Keratinocyte (primary cell): Measurements from ENCODE around the gene ZMYND12. TPM values are rescaled to one million over a fixed set of nuclear protein-coding genes. Genes with fewer than 3 reads are reported as not detected.

Experiments used
- DNase-seq: peaks from one replicate; pipeline ENCODE4 v3.0.0-alpha.2; 2011; ENCODE audit warnings: low read depth, missing footprints, low spot score
- FAIRE-seq: peaks from 2 replicates; lab custom pipeline; 2011; peaks lifted over from hg19 to GRCh38; lab: Jason Lieb, UNC
- H2AFZ ChIP-seq: 2 replicates; pipeline ENCODE4 v1.6.0; 2012; ENCODE audit warnings: low read length, control low read depth, inconsistent platforms; ENCODE audit not compliant: control insufficient read depth
- H3K27ac ChIP-seq: 2 replicates; pipeline ENCODE4 v1.5.1; 2011; ENCODE audit warnings: low read length; ENCODE audit not compliant: control insufficient read depth, insufficient read depth
- H3K27me3 ChIP-seq: 3 replicates; pipeline ENCODE4 v1.6.0; 2011; ENCODE audit warnings: low read length; ENCODE audit not compliant: control insufficient read depth, insufficient read depth; ENCODE audit errors: extremely low read depth
- H3K36me3 ChIP-seq, 2 experiments: 2 replicates in 1 of 2; 3 replicates in 1 of 2; pipeline ENCODE4 v1.5.1; 2011; ENCODE audit warnings: low read length in 2 of 2, mild to moderate bottlenecking in 1 of 2; ENCODE audit not compliant: control insufficient read depth in 2 of 2, insufficient read depth in 2 of 2; ENCODE audit errors: extremely low read depth in 1 of 2
- H3K4me1 ChIP-seq: 3 replicates; pipeline ENCODE4 v1.5.1; 2011; ENCODE audit warnings: low read length; ENCODE audit not compliant: control insufficient read depth, insufficient read depth; ENCODE audit errors: extremely low read depth
- H3K4me2 ChIP-seq: 3 replicates; pipeline ENCODE4 v1.6.0; 2011; ENCODE audit warnings: low read depth, low read length; ENCODE audit not compliant: control insufficient read depth, insufficient read depth; ENCODE audit errors: extremely low read depth
- H3K4me3 ChIP-seq, 3 experiments: fragments of 200-600 bp in 1 of 3; sonication (generic) in 1 of 3; 2 replicates in 2 of 3; 3 replicates in 1 of 3; pipeline ENCODE4 v1.5.1; 2011 to 2016; ENCODE audit warnings: low read length in 3 of 3, mild to moderate bottlenecking in 3 of 3, control low read depth in 2 of 3, inconsistent platforms in 1 of 3, low read depth in 1 of 3, mixed read lengths in 1 of 3, mixed run types in 1 of 3, moderate library complexity in 1 of 3; ENCODE audit not compliant: control insufficient read depth in 2 of 3, insufficient read depth in 2 of 3; ENCODE audit errors: extremely low read depth in 1 of 3
- H3K79me2 ChIP-seq: 2 replicates; pipeline ENCODE4 v1.6.0; 2012; ENCODE audit warnings: low read length; ENCODE audit not compliant: control insufficient read depth, insufficient read depth
- H3K9ac ChIP-seq: 3 replicates; pipeline ENCODE4 v1.6.0; 2011; ENCODE audit warnings: low read length; ENCODE audit not compliant: control insufficient read depth, insufficient read depth; ENCODE audit errors: extremely low read depth
- H3K9me1 ChIP-seq: 3 replicates; pipeline ENCODE4 v1.6.0; 2011; ENCODE audit warnings: low read length; ENCODE audit not compliant: control insufficient read depth, insufficient read depth; ENCODE audit errors: extremely low read depth
- H3K9me3 ChIP-seq: 2 replicates; pipeline ENCODE4 v1.5.1; 2012; ENCODE audit warnings: low read depth, low read length; ENCODE audit not compliant: control insufficient read depth
- H4K20me1 ChIP-seq: 3 replicates; pipeline ENCODE4 v1.6.0; 2011; ENCODE audit warnings: low read length; ENCODE audit not compliant: control insufficient read depth, insufficient read depth; ENCODE audit errors: extremely low read depth
- EZH2 ChIP-seq: IDR thresholded peaks from one replicate; pipeline ENCODE4 v1.6.1; 2012; ENCODE audit warnings: inconsistent platforms, mild to moderate bottlenecking, low read length, moderate library complexity
- dilution Hi-C: fragments of 300-500 bp; cut with MboI; formaldehyde crosslinking; loops from one replicate; pipeline ENCODE4 v1.7.0; 2020; ENCODE audit warnings: low sequenced_read_pairs; ENCODE audit not compliant: extremely low pct_ligation_motif_present
- polyA plus RNA-seq, 5 experiments: library from polyadenylated mRNA; depleted of rRNA in 3 of 5; stranded (reverse) in 3 of 5; stranded (forward) in 1 of 5; unstranded in 1 of 5; fragments of >200 nt; gene quantifications; 1 replicate in 1 of 5; 2 replicates in 3 of 5; 3 replicates in 1 of 5; pipeline versions ENCODE4 v1.2.1 to v1.2.3, GENCODE V29; 2011 to 2012; ENCODE audit warnings: missing spikeins in 2 of 5, low read depth in 1 of 5, low replicate concordance in 1 of 5

The ZMYND12 gene
- polyA plus RNA-seq, 1 donor (not counting 4 experiments of a cell fraction or from before 2014, with no cell fraction given), result 0.24 TPM

GRCh38 chr1:42419126-42419821 lies 36.5 kb downstream of the ZMYND12 start:
- H3K4me2 ChIP-seq, result no peak overlapping the region
- H4K20me1 ChIP-seq, result no peaks in the 10 kb centered on the region
- no peak for FAIRE-seq
- no peak for TF ChIP-seq EZH2
- no peak overlapping the region for H3K27ac ChIP-seq
- H3K4me3 ChIP-seq, result no peak overlapping the region
- H3K9me1 ChIP-seq, result no peaks in the 10 kb centered on the region
- no peaks in the 10 kb centered on the region for H3K4me1 ChIP-seq
- H2AFZ ChIP-seq, result no peak overlapping the region
- DNase-seq, result no peak
- no peak overlapping the region for H3K9ac ChIP-seq
- H3K36me3 ChIP-seq, result no peaks in the 10 kb centered on the region
- peaks cover 25% of the 10 kb centered on the region for H3K27me3 ChIP-seq
- no peaks in the 10 kb centered on the region for H3K9me3 ChIP-seq
- H3K79me2 ChIP-seq, result no peaks in the 10 kb centered on the region
- dilution Hi-C loops, result no loop called here

GRCh38 chr1:42418516-42418915 lies 37.3 kb downstream of the ZMYND12 start:
- dilution Hi-C loops, result no loop called here
- DNase-seq (no peak), FAIRE-seq (no peak)
- Histone ChIP-seq H3K4me1 (no peaks in the 10 kb centered on the region), H2AFZ (no peak overlapping the region), H3K36me3 (no peaks in the 10 kb centered on the region), H3K79me2 (no peaks in the 10 kb centered on the region), H3K27ac (no peak overlapping the region), H3K9me1 (no peaks in the 10 kb centered on the region), H3K9ac (no peak overlapping the region), H3K27me3 (peaks cover 24% of the 10 kb centered on the region), H4K20me1 (no peaks in the 10 kb centered on the region), H3K9me3 (no peaks in the 10 kb centered on the region), H3K4me2 (no peak overlapping the region), H3K4me3 (no peak overlapping the region)
- TF ChIP-seq EZH2, result no peak

GRCh38 chr1:42417166-42417565 lies 38.7 kb downstream of the ZMYND12 start:
- H3K9me1 ChIP-seq, result no peaks in the 10 kb centered on the region
- no peaks in the 10 kb centered on the region for H3K4me1 ChIP-seq
- no peaks in the 10 kb centered on the region for H3K9me3 ChIP-seq
- H3K9ac ChIP-seq, result no peak overlapping the region
- DNase-seq (no peak), FAIRE-seq (no peak)
- no peaks in the 10 kb centered on the region for H4K20me1 ChIP-seq
- no peaks in the 10 kb centered on the region for H3K79me2 ChIP-seq
- H3K36me3 ChIP-seq, result no peaks in the 10 kb centered on the region
- dilution Hi-C loops, result no loop called here
- no peak overlapping the region for H3K4me2 ChIP-seq
- H3K4me3 ChIP-seq, result no peak overlapping the region
- peaks cover 23% of the 10 kb centered on the region for H3K27me3 ChIP-seq
- H2AFZ ChIP-seq, result no peak overlapping the region
- no peak overlapping the region for H3K27ac ChIP-seq
- TF ChIP-seq EZH2, result no peak
